Liver (tissue), 9 donors: ENCODE results near the gene SMAD5. TPM values are rescaled to one million over a fixed set of nuclear protein-coding genes. Genes with fewer than 3 reads are reported as not detected.

ENCODE experiments used
- DNase-seq: peaks from one replicate; pipeline ENCODE4 v3.0.0-alpha.2; 2017; ENCODE audit warnings: low spot score
- H3K27ac ChIP-seq, 2 donors: one replicate each; pipeline ENCODE4 v1.7.0; 2013; ENCODE audit warnings: inconsistent platforms in 2 of 2, low read length in 2 of 2, control low read depth in 1 of 2, low read depth in 1 of 2, mild to moderate bottlenecking in 1 of 2
- H3K27me3 ChIP-seq, 4 donors: one replicate each; pipeline versions ENCODE4 v1.6.1 to v1.7.0; 2013; ENCODE audit warnings: low read length in 3 of 4, inconsistent platforms in 1 of 4, mild to moderate bottlenecking in 1 of 4, moderate library complexity in 1 of 4; ENCODE audit not compliant: control insufficient read depth in 4 of 4, insufficient read depth in 4 of 4
- H3K36me3 ChIP-seq, 4 donors: one replicate each; pipeline versions ENCODE4 v1.6.1 to v1.7.0; 2013; ENCODE audit warnings: low read length in 3 of 4, mild to moderate bottlenecking in 3 of 4, low read depth in 1 of 4, moderate library complexity in 1 of 4; ENCODE audit not compliant: control insufficient read depth in 4 of 4, insufficient read depth in 3 of 4
- H3K4me1 ChIP-seq, 4 donors: one replicate each; pipeline versions ENCODE4 v1.6.1 to v1.7.0; 2013; ENCODE audit warnings: low read length in 3 of 4, mild to moderate bottlenecking in 3 of 4, moderate library complexity in 1 of 4; ENCODE audit not compliant: control insufficient read depth in 4 of 4, insufficient read depth in 4 of 4
- H3K4me3 ChIP-seq, 3 donors: one replicate each; pipeline versions ENCODE4 v1.6.1 to v1.7.0; 2013; ENCODE audit warnings: low read length in 3 of 3, control low read depth in 1 of 3, low read depth in 1 of 3, mild to moderate bottlenecking in 1 of 3
- H3K9ac ChIP-seq, 2 donors: one replicate each; pipeline ENCODE4 v1.7.0; 2013; ENCODE audit warnings: low read length in 2 of 2, mild to moderate bottlenecking in 2 of 2, moderate library complexity in 2 of 2, control low read depth in 1 of 2, low read depth in 1 of 2
- H3K9me3 ChIP-seq, 4 donors: one replicate each; pipeline versions ENCODE4 v1.6.1 to v1.7.0; 2013; ENCODE audit warnings: low read length in 3 of 4; ENCODE audit not compliant: control insufficient read depth in 4 of 4
- ATF3 ChIP-seq: IDR thresholded peaks from 2 replicates; pipeline ENCODE4 v1.6.1; 2016; ENCODE audit warnings: antibody characterized with exemption
- EGR1 ChIP-seq, 2 donors: IDR thresholded peaks; 2 replicates each; pipeline ENCODE4 v1.6.1; 2016 to 2018; ENCODE audit warnings: antibody characterized with exemption in 2 of 2, low read depth in 2 of 2
- FOXA2 ChIP-seq: IDR thresholded peaks from 2 replicates; pipeline ENCODE4 v1.6.1; 2016; ENCODE audit warnings: antibody characterized with exemption
- GABPA ChIP-seq, 2 donors: IDR thresholded peaks in 1 of 2; conservative IDR thresholded peaks in 1 of 2; 2 replicates each; pipeline ENCODE4 v1.6.1; 2016; ENCODE audit warnings: antibody characterized with exemption in 2 of 2, mild to moderate bottlenecking in 1 of 2, moderate library complexity in 1 of 2
- HNF4A ChIP-seq, 2 donors: conservative IDR thresholded peaks; 2 replicates each; pipeline ENCODE4 v1.6.1; 2016; ENCODE audit warnings: antibody characterized with exemption in 2 of 2, mild to moderate bottlenecking in 2 of 2
- HNF4G ChIP-seq: IDR thresholded peaks from 2 replicates; pipeline ENCODE4 v1.6.1; 2016; ENCODE audit warnings: antibody characterized with exemption
- JUND ChIP-seq, 2 donors: IDR thresholded peaks; 2 replicates each; pipeline ENCODE4 v1.6.1; 2016; ENCODE audit warnings: antibody characterized with exemption in 2 of 2
- MAX ChIP-seq: IDR thresholded peaks from 2 replicates; pipeline ENCODE4 v1.6.1; 2016; ENCODE audit warnings: antibody characterized with exemption
- RAD21 ChIP-seq, 2 donors: IDR thresholded peaks; 2 replicates each; pipeline ENCODE4 v1.6.1; 2016; ENCODE audit warnings: antibody characterized with exemption in 2 of 2, mild to moderate bottlenecking in 2 of 2
- WGBS: extraction: QIAGEN DNeasy Blood & Tissue Kit; methylation state at CpG from one replicate; pipeline ENCODE4 v1.1.7; 2013; 5-methylcytosine and 5-hydroxymethylcytosine counted together
- polyA plus RNA-seq, 2 donors: library from polyadenylated mRNA; stranded (reverse) in 1 of 2; unstranded in 1 of 2; fragments of 200-250 nt in 1 of 2; fragments of >200 nt in 1 of 2; fragmentation: Nextera tagmentation in 1 of 2; extraction: Ambion mirVana in 1 of 2; gene quantifications; one replicate each; pipeline versions ENCODE4 v1.2.1 to v1.2.3, GENCODE V29; 2013 to 2015
- total RNA-seq, 2 donors: library from RNA; depleted of rRNA; stranded (reverse); fragments of >200 nt; gene quantifications; one replicate each; pipeline ENCODE4 v1.2.3, GENCODE V29; 2014
- donor health status: healthy.
- donor health status: healthy.
- donor health status: healthy.
- donor health status: healthy.
- donor health status: healthy.

The SMAD5 gene
- total and polyA plus RNA-seq, 4 donors = 5.9 to 42.0 (median 16.3) TPM

GRCh38 chr5:136206361-136206760, 73.7 kb downstream of the SMAD5 start:
- Histone ChIP-seq H3K27ac (no peak overlapping the region), H3K4me3 (no peak overlapping the region), H3K36me3 (no peaks in the 10 kb centered on the region), H3K4me1 (no peaks in the 10 kb centered on the region), H3K9ac (no peak overlapping the region), H3K27me3 (no peaks in the 10 kb centered on the region), H3K9me3 (no peaks in the 10 kb centered on the region)
- no peak for DNase-seq
- TF ChIP-seq HNF4G (no peak), MAX (no peak), FOXA2 (no peak), EGR1 (IDR thresholded peaks at IDR 0.05; ENCODE audit: low read depth in 2 of 2) (no peak), JUND (IDR thresholded peaks at IDR 0.05) (no peak), ATF3 (no peak)
- 83% methylated on average over 5 of the region's 5 CpGs for WGBS

- Histone ChIP-seq H3K27me3 (no peaks in the 10 kb centered on the region), H3K4me3 (no peak overlapping the region), H3K9me3 (no peaks in the 10 kb centered on the region), H3K9ac (no peak overlapping the region), H3K4me1 (no peaks in the 10 kb centered on the region), H3K36me3 (no peaks in the 10 kb centered on the region), H3K27ac (no peak overlapping the region)
- DNase-seq = no peak
- no peak for TF ChIP-seq EGR1 (IDR thresholded peaks at IDR 0.05; ENCODE audit: low read depth in 2 of 2)
- WGBS = 91% methylated on average over 7 of the region's 7 CpGs
Observed at GRCh38 chr5:136207631-136208030, 75.0 kb downstream of the SMAD5 start.

GRCh38 chr5:136208916-136209315, 76.3 kb downstream of the SMAD5 start:
- no peak for DNase-seq
- WGBS = 73% methylated on average over 3 of the region's 3 CpGs

GRCh38 chr5:136209346-136209910, 76.8 kb downstream of the SMAD5 start:
- peaks cover 0 to 5% (median 0%) of the 10 kb centered on the region in 4 donors for H3K27me3 ChIP-seq
- H3K36me3 ChIP-seq = no peaks in the 10 kb centered on the region
- no peaks in the 10 kb centered on the region for H3K4me1 ChIP-seq
- DNase-seq = no peak
- 94% methylated on average over 14 of the region's 14 CpGs for WGBS
- H3K9me3 ChIP-seq = no peaks in the 10 kb centered on the region
- no peak overlapping the region for H3K27ac ChIP-seq
- H3K4me3 ChIP-seq = no peak overlapping the region
- TF ChIP-seq HNF4A (conservative IDR thresholded peaks at IDR 0.05) = no peak
- TF ChIP-seq RAD21 (IDR thresholded peaks at IDR 0.05) = no peak
- H3K9ac ChIP-seq = no peak overlapping the region

More at GRCh38 chr5:136208916-136209315, 76.3 kb downstream of the SMAD5 start:
- Histone ChIP-seq H3K27ac (no peak overlapping the region), H3K36me3 (no peaks in the 10 kb centered on the region), H3K9me3 (no peaks in the 10 kb centered on the region), H3K9ac (no peak overlapping the region), H3K27me3 (peaks cover 0 to 5% (median 0%) of the 10 kb centered on the region in 4 donors), H3K4me3 (no peak overlapping the region), H3K4me1 (no peaks in the 10 kb centered on the region)
- TF ChIP-seq HNF4A (conservative IDR thresholded peaks at IDR 0.05) (no peak), GABPA (IDR thresholded peaks at IDR 0.05 in 1 of 2, conservative IDR thresholded peaks at IDR 0.05 in 1 of 2) (no peak)
